ENCODE data around the gene POR. TPM values are rescaled to one million over a fixed set of nuclear protein-coding genes. Genes with fewer than 3 reads are reported as not detected.
"Not testable (repeated sequence)": the region's sequence is repeated elsewhere in the genome, so short reads cannot be mapped to it uniquely, and the experiment has no call there.

POR gene
- total RNA-seq, 4 donors from 2014 or later, result 66.6 to 244 (median 107) TPM

DNA sequence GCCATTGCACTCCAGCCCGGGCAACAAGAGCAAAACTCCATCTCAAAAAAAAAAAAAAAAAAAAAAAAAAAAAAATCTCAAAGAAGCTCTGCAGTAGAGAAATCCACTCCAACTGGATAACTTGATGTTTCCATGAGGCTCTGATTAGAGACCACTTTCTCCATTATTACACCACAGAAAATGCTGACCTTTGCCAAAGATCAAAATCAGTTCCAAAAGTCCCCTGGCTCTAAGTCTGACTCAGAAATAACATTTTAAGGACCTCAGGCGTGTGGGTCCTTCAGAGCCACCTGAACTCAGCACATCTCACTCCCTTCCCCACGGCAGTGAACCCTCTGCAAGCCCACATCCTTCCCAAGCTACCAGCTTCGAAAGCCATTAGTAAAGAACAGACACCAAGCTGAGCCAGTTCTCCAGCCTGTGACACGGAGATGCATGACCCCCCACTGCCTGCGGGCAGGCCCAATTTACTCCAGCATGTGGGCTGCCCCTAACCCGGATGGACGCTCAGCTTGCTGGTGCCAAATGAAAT lies 93.3 kb downstream of the POR start:
- Histone ChIP-seq H3K4me3 (no peak overlapping the region), H3K27ac (peak overlapping the region in 1 of 4 donors; percentile 2), H3K36me3 (peaks cover 0 to 42% (median 5%) of the 10 kb centered on the region in 3 donors), H3K27me3 (no peaks in the 10 kb centered on the region), H3K9me3 (no peaks in the 10 kb centered on the region), H3K4me1 (peaks cover 0 to 20% (median 3%) of the 10 kb centered on the region in 4 donors)
- TF ChIP-seq, protein P1, sequence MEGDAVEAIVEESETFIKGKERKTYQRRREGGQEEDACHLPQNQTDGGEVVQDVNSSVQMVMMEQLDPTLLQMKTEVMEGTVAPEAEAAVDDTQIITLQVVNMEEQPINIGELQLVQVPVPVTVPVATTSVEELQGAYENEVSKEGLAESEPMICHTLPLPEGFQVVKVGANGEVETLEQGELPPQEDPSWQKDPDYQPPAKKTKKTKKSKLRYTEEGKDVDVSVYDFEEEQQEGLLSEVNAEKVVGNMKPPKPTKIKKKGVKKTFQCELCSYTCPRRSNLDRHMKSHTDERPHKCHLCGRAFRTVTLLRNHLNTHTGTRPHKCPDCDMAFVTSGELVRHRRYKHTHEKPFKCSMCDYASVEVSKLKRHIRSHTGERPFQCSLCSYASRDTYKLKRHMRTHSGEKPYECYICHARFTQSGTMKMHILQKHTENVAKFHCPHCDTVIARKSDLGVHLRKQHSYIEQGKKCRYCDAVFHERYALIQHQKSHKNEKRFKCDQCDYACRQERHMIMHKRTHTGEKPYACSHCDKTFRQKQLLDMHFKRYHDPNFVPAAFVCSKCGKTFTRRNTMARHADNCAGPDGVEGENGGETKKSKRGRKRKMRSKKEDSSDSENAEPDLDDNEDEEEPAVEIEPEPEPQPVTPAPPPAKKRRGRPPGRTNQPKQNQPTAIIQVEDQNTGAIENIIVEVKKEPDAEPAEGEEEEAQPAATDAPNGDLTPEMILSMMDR (IDR thresholded peaks at IDR 0.05), result no peak
- TF ChIP-seq POLR2A (IDR thresholded peaks at IDR 0.05), result no peak
- no peak for TF ChIP-seq EP300 (IDR thresholded peaks at IDR 0.05)
- DNase-seq (ENCODE audit: low spot score in 2 of 2), result no peak
- WGBS, 2 donors, result 80 to 81% methylated on average over 8 of the region's 8 CpGs

DNA sequence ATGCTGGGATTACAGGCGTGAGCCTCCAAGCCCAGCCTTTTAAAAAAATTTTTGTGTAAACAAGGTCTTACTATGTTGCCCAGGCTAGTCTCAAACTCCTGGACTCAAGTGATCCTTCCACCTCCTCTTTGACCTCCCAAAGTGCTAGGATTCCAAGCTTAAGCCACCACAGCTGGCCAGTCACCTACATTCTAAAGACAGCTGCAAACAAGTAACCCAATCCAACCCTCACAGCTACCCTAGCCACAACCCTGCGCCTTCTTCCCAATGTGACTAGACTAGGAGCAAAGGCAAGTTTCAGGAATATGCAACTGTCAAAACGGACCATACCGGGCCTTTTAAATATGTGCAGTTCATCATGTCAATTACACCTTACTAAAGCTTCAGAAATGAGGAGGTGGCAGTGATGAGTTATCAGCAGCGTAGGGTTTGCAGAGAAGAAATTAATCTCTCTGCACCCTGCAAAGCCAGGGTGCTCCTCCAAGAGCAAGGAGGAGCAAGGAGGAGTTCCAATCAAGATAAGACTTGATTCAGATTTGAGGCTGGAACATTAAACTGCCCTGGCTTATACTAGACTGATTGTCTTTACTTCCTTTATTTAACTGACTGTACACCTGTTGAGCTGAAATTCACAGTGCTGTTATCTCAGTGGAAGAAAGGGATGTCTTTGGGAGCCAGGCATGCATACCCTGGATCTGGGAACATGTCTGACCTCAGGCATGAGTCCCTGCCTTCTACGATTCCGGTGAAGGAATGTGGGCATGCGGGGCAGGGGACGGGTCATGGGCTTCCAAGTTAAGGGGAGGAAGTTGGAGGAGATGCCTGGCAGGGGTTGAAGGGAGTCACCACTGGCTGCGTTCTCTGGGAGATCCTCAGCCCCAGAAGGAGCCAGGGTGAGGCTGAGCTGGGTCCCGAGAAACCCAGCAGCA lies 95.0 kb downstream of the POR start:
- WGBS, 2 donors, result 85 to 87% methylated on average over 11 of the region's 11 CpGs
- no peak for DNase-seq (ENCODE audit: low spot score in 2 of 2)
- no peak overlapping the region for H3K4me3 ChIP-seq
- H3K4me1 ChIP-seq, result peaks cover 0 to 20% (median 3%) of the 10 kb centered on the region in 4 donors
- peaks cover 0 to 42% (median 0%) of the 10 kb centered on the region in 3 donors for H3K36me3 ChIP-seq
- H3K27me3 ChIP-seq, result no peaks in the 10 kb centered on the region
- no peak overlapping the region for H3K27ac ChIP-seq
- TF ChIP-seq, protein P1 (IDR thresholded peaks at IDR 0.05), result no peak
- TF ChIP-seq POLR2A (IDR thresholded peaks at IDR 0.05) (no peak), EP300 (IDR thresholded peaks at IDR 0.05) (no peak)
- H3K9me3 ChIP-seq, result no peaks in the 10 kb centered on the region

DNA sequence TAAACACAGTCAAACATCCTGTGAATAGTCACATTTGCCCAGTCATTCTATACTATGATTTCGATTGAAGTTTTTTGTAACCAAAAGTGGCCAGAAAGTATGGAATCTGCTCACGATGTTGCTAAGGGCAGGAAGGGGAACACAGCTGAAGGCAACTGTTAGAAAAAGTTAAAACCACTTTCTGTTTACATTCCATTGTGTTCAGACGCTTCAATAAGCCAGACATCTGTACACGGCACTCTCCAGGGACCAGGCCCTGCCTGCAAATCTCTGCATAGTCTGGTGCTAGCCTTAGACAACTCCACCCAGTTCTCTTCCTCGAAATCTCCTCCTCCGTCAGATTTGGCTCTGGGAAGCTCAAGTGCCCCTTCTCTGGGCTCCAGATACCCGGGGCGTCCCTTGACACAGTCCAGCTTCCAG lies 96.5 kb downstream of the POR start:
- Histone ChIP-seq H3K27me3 (no peaks in the 10 kb centered on the region), H3K4me3 (no peak overlapping the region), H3K27ac (peak overlapping the region in 2 of 4 donors; percentile 2 to 48), H3K9me3 (no peaks in the 10 kb centered on the region), H3K4me1 (peaks cover 0 to 20% (median 3%) of the 10 kb centered on the region in 4 donors), H3K36me3 (peaks cover 0 to 46% (median 0%) of the 10 kb centered on the region in 3 donors)
- WGBS, 2 donors, result 44 to 49% methylated on average over 8 of the region's 8 CpGs
- DNase-seq (ENCODE audit: low spot score in 2 of 2), result no peak
- TF ChIP-seq, protein P1 (IDR thresholded peaks at IDR 0.05), result no peak
- TF ChIP-seq POLR2A (IDR thresholded peaks at IDR 0.05), result no peak
- no peak for TF ChIP-seq EP300 (IDR thresholded peaks at IDR 0.05)

DNA sequence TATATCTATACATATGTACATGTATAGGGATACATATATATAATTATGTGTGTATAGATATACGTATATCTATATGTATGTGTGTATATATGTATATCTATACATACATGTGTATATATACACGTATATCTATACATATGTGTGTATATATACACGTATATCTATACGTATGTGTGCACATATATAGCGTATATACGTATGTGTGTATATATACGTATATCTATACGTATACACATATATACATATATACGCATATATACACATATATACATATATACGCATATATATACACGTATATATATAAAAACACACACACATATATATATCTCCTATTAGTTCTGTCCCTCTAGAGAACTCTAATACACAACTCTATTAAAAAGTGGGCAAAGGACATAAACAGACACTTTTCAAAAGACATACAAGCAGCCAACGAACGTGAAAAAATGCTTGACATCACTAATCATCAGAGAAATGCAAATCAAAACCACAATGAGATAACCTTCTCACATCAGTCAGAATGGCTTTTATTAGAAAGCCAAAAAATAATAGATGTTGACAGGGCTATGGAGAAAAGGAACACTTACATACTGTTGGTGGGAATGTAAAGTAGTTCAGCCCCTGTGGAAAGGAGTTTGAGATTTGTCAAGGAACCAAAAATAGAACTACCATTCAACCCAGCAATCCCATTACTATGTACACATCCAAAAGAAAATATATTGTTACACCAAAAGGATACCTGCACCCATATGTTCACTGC lies 101.4 kb downstream of the POR start:
- no peaks in the 10 kb centered on the region for H3K27me3 ChIP-seq
- 90 to 91% methylated on average over 13 of the region's 13 CpGs for WGBS, 2 donors
- TF ChIP-seq, protein P1 (IDR thresholded peaks at IDR 0.05), result no peak

DNA sequence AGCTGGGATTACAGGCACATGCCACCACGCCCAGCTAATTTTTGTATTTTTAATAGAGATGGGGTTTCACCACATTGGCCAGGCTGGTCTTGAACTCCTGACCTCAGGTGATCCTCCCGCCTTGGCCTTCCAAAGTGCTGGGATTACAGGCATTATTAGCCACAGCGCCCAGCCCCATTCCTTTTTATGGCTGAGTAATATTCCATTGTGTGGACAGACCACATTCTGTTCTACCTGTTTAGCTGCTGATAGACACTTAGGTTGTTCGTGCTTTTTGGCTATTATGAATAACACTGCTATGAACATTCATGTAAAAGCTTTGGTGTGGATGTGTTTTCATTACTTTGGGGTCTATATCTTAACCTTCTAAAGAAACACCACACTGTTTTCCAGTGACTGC lies 103.6 kb downstream of the POR start:
- not testable (repeated sequence) for H3K27ac ChIP-seq; H3K4me3 ChIP-seq; H3K27me3 ChIP-seq; H3K9me3 ChIP-seq; DNase-seq (ENCODE audit: low spot score in 2 of 2); H3K4me1 ChIP-seq
- WGBS, 2 donors, result 97 to 98% methylated on average over 4 of the region's 4 CpGs
- H3K36me3 ChIP-seq, result peaks cover 0 to 58% (median 4%) of the 10 kb centered on the region in 3 donors

More for the DNA sequence above, 101.4 kb downstream of the POR start:
- Histone ChIP-seq H3K4me3 (no peak overlapping the region), H3K9me3 (no peaks in the 10 kb centered on the region), H3K36me3 (peaks cover 0 to 59% (median under 1%) of the 10 kb centered on the region in 3 donors), H3K4me1 (peaks cover 0 to 13% (median 0%) of the 10 kb centered on the region in 4 donors), H3K27ac (no peak overlapping the region)
- DNase-seq (ENCODE audit: low spot score in 2 of 2), result no peak
